HG02885 (cell line): ENCODE results near the gene TNIP3.
"Not testable (repeated sequence)": the region's sequence is repeated elsewhere in the genome, so short reads cannot be mapped to it uniquely, and the experiment has no call there.

ENCODE experiments used
- ATAC-seq: cut with Tn5 transposase; IDR thresholded peaks from one replicate; pipeline ENCODE4 v1.9.1; 2021; ENCODE audit warnings: mild to moderate bottlenecking; ENCODE audit not compliant: unreplicated experiment, poor library complexity

Gene TNIP3

GRCh38 chr4:121180558-121180957, 16.4 kb upstream of the TNIP3 start:
- ATAC-seq: no peak

- no peak for ATAC-seq
Measured at GRCh38 chr4:121177246-121178137, 13.4 kb upstream of the TNIP3 start.

DNA sequence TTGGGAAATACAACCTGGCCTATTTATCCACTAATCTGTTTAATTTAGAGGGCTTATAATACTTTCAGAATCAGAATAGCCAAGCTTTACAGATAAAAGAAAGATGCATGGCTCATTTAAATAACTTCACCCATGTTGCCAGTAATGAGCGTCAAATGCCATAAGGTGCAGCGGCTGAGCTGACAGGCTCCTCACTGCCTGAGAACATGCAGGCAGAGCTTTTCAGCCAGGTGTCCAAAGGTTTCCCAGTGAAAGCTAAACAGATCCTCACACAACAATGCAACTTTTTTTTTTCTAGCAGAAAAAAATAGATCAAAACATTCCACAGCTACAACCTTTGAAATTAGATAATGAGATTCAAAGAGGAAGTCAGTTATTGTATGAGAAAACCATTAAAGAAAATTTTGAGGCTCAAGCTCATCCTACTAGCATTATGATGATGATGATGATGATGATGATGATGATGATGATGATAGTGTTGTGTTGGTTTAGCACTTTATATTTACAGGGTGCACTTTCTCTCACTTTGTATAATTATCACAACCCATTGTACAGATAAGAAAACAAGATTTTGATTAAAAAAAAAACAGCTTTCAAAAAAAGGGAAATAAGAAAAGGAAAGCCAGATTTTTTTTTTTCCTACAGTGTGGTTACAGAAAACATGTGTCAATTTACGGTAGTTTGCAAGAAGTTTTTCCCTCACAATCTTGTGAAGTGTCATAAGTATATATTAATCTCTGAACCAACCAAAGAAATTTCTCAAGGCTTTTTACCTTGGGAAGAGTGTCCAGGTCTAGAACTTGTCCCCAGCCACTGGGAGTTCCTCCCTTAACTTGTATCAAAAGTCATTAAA, 12.2 kb upstream of the TNIP3 start:
- no peak for ATAC-seq

- not testable (repeated sequence) for ATAC-seq
Measured at GRCh38 chr4:121171477-121171876, 7.4 kb upstream of the TNIP3 start.

DNA sequence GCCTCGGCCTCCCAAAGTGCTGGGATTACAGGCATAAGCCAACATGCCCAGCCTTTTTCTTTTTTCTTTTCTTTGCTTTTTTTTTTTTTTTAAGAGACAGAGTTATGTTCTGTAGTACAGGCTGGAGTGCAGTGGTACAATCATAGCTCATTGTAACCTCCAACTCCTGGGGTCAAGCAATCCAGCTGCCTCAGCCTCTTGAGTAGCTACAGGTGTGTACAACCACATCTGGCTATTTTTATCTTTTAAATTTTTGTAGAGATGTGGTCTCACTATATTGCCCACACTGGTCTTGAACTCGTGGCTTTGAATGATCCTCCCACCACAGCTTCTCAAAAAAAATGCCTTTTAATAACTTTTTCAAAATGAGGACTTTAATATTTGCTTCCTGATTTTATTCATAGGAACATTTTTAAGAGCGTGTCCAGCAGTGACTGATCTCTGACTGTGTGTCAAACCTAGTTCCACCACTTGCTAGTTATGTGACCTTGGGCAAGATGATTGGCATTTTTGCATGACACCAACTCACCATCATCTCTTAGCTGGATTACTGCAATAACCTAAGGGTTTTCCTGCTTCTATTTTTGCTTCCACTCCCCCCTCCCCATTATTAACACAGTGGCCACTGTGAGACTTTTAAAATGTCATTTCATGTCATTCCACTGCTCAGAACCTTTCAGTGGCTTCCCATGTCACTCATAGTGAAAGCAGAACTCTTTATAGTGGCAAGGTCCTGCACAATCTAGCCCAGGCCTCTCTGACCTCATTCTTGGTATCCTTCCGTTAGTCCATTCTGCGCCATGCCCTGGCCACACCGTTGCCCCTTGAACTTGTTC, 4.5 kb upstream of the TNIP3 start:
- ATAC-seq: peak; percentile 89

DNA sequence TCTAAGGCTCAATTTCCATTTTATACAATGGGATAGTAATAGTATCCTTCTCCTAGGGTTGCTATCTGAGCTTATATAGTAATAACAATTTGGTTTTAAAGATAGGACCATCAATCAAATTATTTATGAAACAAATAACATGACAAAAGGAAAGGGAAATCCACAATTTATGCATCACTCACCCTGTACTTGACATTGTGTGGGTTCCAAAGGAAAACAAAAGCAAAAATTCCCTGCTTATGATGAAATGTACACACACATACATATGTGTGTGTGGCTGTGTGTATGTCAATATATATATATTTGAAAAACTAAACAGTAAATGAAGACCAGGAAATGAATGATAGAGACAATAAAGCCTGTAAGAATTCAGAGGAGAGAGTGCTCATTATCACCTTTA, 2.9 kb upstream of the TNIP3 start:
- no peak for ATAC-seq

DNA sequence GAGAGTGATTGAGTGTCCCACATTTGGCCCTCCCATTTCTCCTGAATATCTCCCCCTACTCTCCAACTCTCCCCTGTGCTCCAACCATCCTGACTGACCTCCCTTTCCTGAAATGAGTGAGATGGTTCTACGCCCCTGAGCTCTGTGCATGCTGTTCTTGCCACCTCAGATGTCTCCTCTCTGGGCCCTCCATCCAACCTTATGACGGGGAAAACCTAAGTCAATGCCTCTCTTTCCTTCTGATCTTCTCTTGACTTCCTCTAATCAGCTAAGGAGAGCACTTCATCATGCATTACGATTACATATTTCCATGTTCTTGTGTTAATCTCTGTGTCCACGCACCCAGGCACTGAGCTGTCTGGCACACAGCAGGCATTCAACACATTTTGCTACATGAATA, 1.1 kb upstream of the TNIP3 start:
- no peak for ATAC-seq

DNA sequence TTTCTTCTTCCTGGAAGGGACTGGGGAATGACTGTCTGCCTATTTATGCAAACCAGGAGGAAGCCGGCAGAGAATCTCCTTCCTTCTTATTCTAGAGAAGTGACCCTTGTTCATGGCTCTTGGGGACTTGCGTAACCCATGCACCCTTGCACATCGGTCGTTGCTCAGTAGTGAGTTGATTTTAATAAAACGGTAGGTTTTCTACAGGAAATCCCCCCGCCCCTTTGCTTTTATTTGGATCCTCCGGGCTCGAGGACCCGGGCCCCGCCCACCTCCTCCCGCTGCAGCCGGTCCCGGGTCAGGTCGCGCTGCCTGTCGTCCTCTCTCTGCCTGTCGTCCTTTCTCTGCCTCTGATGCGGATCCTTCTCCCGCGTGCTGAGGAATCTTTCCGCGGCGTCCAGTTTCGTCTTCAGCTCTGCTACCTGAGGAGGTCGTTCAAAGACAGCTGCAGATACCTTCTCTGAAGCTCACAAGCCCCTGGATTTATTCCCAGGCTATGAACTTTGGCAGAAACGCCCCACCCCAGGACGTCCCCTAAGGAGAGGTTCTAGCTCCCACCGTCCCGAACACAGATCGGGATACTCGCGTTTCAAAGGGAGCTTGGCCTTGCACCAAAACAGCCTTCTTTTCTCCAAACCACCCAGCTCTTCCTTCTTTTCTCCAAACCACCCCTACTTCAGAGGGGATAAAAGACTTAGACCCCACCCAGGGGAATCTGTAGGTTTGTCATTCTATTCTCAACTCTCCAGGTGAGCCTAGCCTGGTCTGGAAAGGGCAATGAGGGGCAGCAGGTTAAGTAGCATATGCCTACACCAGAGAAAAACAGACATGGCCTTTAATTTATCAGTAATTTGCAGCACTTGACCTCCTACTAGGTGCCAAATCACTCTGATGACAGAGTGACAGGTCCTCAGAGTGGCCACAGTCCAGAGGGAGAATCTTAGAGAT, 7.0 kb downstream of the TNIP3 start:
- ATAC-seq: no peak

- ATAC-seq: no peak
Measured at GRCh38 chr4:121155893-121156292, 8.2 kb downstream of the TNIP3 start.

GRCh38 chr4:121154103-121154515, 10.0 kb downstream of the TNIP3 start:
- peak; percentile 70 for ATAC-seq

DNA sequence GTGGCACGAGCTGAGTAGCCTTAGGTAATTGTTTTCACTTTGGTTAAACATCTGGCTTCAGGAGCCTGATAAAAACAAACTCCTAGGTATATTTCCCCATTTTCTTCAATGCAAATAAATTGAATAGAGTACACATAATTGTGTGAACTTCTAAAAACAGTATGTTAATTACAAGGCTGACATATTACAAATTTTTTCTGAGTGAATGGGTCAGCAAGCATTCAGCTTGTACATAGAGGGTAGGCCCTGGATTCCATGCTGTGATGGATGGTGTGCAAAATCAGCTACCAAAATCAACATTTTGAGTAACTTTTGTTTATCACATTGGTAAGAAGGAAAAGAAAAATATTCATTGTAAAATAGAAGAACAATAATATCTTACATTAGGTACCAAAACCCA, 12.2 kb downstream of the TNIP3 start:
- ATAC-seq: no peak

- no peak for ATAC-seq
Measured at GRCh38 chr4:121150486-121150885, 13.6 kb downstream of the TNIP3 start.

GRCh38 chr4:121150003-121150402, 14.1 kb downstream of the TNIP3 start:
- no peak for ATAC-seq

- no peak for ATAC-seq
Measured at GRCh38 chr4:121148621-121149020, 15.5 kb downstream of the TNIP3 start.

DNA sequence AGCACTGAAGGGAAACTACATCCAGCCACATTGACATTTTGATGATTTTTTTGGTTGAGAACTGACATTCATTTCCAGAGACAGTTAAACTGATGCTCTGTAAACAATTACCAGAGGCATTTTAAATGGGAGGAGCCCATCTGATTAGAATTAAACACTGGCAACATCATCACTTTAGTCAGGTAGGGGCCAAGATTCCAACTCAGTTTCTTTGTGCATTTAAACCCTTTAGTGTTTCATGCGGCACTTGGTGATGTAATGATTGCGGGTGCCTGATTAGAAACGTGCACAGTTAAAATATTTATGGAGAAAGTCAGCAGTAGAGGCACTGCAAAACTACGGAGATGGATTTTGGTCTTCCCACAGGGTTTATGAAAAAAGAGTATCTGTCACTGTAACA, 16.1 kb downstream of the TNIP3 start:
- ATAC-seq: no peak

DNA sequence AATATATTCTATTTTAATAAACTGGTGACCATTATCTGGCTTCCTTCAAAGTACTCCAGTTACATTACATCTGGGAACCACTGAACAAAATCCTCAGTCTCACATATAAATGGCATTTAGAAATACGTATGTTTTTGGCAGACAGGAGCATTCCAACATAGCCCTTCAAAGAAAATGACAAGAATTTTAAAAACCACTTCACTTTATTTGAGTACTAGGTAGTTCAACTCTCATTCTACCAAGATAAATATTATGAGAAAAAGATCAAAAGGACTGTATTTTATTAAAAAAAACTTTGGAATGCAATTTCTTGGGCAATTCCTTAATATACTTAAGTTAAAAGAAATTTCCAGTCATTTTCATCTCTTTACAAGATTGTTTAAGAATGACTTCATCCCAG, 17.6 kb downstream of the TNIP3 start:
- ATAC-seq: no peak

DNA sequence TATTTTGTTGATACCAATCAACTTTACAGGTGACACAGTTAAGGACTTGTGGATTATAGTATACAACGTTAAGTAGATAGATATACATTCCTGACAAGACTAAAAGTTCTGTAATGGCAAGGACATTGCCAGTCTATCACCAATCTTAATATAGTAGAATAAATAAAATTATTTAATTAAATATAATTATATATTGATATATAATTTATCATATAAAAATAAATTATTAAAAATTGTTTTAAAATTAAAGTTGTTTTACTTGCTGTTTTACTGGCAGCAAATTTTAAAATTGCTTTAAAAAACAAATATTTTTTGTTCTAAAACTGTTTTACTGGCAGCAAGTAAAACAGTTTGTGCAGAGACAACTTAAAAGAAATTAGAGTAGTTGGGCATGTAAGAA, 18.7 kb downstream of the TNIP3 start:
- no peak for ATAC-seq

DNA sequence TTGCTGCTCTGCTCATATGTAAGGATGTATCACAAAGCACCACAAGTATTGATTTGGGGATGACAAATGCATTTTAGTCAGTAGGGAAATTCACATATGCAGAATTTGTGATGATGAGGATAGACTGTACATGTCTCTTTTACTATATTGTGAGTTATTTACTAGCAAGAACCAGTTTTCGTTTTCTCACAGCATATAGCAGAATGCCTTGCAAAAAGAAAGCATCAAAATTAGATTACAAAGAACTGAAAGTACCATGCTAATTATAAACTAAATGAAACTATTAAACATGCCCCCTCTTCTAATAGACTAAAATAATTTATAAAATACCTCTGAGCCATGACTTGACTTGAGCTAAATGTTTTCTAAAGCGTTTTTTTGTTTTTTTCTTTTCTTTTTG, 20.1 kb downstream of the TNIP3 start:
- no peak for ATAC-seq

- ATAC-seq: no peak
Measured at GRCh38 chr4:121143131-121143530, 21.0 kb downstream of the TNIP3 start.
